SJSA1 (cell line): ENCODE data around the gene TBX20. TPM values are rescaled to one million over a fixed set of nuclear protein-coding genes. Genes with fewer than 3 reads are reported as not detected.
A peak's percentile ranks its signal among the peaks of the same experiment; 100 is the strongest.

Experiments
- DNase-seq, 2 experiments: peaks; one replicate each; pipeline ENCODE4 v3.0.0-alpha.2; 2015 to 2020; ENCODE audit warnings: low spot score in 2 of 2, low read depth in 1 of 2
- H3K27ac ChIP-seq: fragments of 250-450 bp; sonication (Bioruptor Pico); 2 replicates; pipeline ENCODE4 v1.5.1; 2020; ENCODE audit warnings: mild to moderate bottlenecking, moderate library complexity
- H3K27me3 ChIP-seq: fragments of 250-450 bp; sonication (Bioruptor Pico); replicated peaks from 2 replicates; pipeline ENCODE4 v1.5.1; 2020; ENCODE audit warnings: mild to moderate bottlenecking, moderate library complexity
- H3K36me3 ChIP-seq: fragments of 250-450 bp; sonication (Bioruptor Pico); 2 replicates; pipeline ENCODE4 v1.5.1; 2020; ENCODE audit warnings: mild to moderate bottlenecking
- H3K4me1 ChIP-seq: fragments of 250-450 bp; sonication (Bioruptor Pico); replicated peaks from 2 replicates; pipeline ENCODE4 v1.6.1; 2021; ENCODE audit warnings: mild to moderate bottlenecking
- H3K4me3 ChIP-seq: fragments of 250-450 bp; sonication (Bioruptor Pico); 2 replicates; pipeline ENCODE4 v1.5.1; 2020; ENCODE audit warnings: mild to moderate bottlenecking
- H3K9me3 ChIP-seq: fragments of 250-450 bp; sonication (Bioruptor Pico); replicated peaks from 2 replicates; pipeline ENCODE4 v1.5.1; 2020; ENCODE audit warnings: mild to moderate bottlenecking
- total RNA-seq: library from RNA; depleted of rRNA; stranded (reverse); fragments of >200 nt; shearing (Covaris generic); gene quantifications from 2 replicates; pipeline ENCODE4 v1.2.3, GENCODE V29; 2014

The TBX20 gene
- total RNA-seq, 1 experiment from 2014 or later: 5.1 TPM

DNA sequence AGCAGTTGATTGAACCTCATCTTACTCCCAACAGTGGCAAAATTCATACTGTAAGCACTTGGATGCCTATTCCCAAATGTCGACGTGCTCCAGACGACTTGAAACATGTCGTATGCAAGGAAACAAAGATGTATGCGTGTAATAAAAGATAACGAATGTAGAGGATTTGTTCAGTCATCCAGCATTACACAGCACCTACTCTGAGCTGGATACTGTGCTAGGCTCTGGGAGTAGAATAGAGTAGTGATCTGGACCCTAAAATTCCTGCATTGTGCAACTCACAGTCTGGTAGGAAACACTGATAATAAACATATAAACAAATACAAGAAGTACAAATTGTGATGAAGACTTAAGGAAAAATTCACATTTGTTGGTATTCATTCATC, 5.6 kb upstream of the TBX20 start:
- Histone ChIP-seq H3K4me1 (no peaks in the 10 kb centered on the region), H3K27ac (no peak overlapping the region), H3K36me3 (no peaks in the 10 kb centered on the region), H3K4me3 (no peak overlapping the region), H3K9me3 (peaks cover 2% of the 10 kb centered on the region; the same call in 1 of the 2 replicates), H3K27me3 (no peaks in the 10 kb centered on the region)
- no peak for DNase-seq

- peaks cover 6% of the 10 kb centered on the region; the same call in 1 of the 2 replicates for H3K9me3 ChIP-seq
- peaks cover 4% of the 10 kb centered on the region for H3K4me1 ChIP-seq
- H3K4me3 ChIP-seq: no peak overlapping the region
- no peak overlapping the region for H3K27ac ChIP-seq
- no peaks in the 10 kb centered on the region for H3K27me3 ChIP-seq
- H3K36me3 ChIP-seq: no peaks in the 10 kb centered on the region
- no peak for DNase-seq
Observed at GRCh38 chr7:35258868-35259522, 5.1 kb upstream of the TBX20 start.

DNA sequence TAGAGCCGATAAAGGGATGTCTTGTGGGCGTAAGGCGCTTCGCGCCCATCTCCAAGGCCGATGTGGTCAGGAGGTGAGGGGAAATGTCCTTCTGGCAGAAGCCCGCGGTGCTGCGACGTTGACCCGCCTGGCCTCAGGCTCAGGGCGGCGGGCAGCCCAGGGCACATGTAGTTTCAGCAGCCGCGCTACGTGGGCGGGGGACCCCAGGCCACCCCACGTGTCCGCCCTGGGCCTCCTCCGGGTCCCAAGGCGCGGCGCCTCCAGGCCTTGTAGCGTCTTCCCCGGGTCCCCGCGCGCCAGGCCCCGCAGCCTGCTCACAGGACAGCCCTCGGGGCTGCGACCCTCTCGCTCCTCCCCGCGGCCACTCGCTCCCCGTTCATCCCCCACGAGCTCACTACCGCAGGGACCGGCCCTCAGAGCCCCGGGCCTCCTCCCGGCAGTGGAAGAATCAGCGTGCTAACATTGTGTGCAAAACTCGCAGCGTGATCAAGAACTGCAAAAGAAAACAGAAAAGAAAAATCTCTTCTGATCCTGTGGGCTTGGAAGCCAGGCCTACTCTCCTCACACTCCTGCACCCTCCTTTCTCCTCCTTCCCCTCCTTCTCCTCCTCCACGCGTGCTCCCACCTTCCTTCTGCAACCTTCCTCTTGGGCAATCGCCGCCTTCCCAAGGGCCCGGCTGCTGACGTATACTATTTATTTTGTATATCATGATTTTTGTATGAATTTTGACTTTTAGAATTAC, 4.4 kb upstream of the TBX20 start:
- no peak overlapping the region for H3K27ac ChIP-seq
- peaks cover 4% of the 10 kb centered on the region; the same call in 1 of the 2 replicates for H3K36me3 ChIP-seq
- H3K4me3 ChIP-seq: no peak overlapping the region
- H3K9me3 ChIP-seq: peaks cover 8% of the 10 kb centered on the region; the same call in 1 of the 2 replicates
- no peaks in the 10 kb centered on the region for H3K27me3 ChIP-seq
- DNase-seq: no peak
- peaks cover 9% of the 10 kb centered on the region for H3K4me1 ChIP-seq

GRCh38 chr7:35257251-35258124, 3.6 kb upstream of the TBX20 start:
- H3K4me1 ChIP-seq: peaks cover 9% of the 10 kb centered on the region
- no peaks in the 10 kb centered on the region for H3K27me3 ChIP-seq
- H3K9me3 ChIP-seq: peaks cover 8% of the 10 kb centered on the region; the same call in 1 of the 2 replicates
- no peak overlapping the region for H3K4me3 ChIP-seq
- no peak for DNase-seq
- no peak overlapping the region for H3K27ac ChIP-seq
- peaks cover 4% of the 10 kb centered on the region; the same call in 1 of the 2 replicates for H3K36me3 ChIP-seq

GRCh38 chr7:35256256-35257175, 2.6 kb upstream of the TBX20 start:
- no peak for DNase-seq
- Histone ChIP-seq H3K36me3 (peaks cover 4% of the 10 kb centered on the region; the same call in 1 of the 2 replicates), H3K27ac (no peak overlapping the region), H3K9me3 (peaks cover 8% of the 10 kb centered on the region; the same call in 1 of the 2 replicates), H3K4me1 (peaks cover 14% of the 10 kb centered on the region), H3K4me3 (no peak overlapping the region), H3K27me3 (no peaks in the 10 kb centered on the region)

GRCh38 chr7:35255443-35256255, 1.7 kb upstream of the TBX20 start:
- Histone ChIP-seq H3K27me3 (no peaks in the 10 kb centered on the region), H3K4me3 (no peak overlapping the region), H3K9me3 (peaks cover 8% of the 10 kb centered on the region; the same call in 1 of the 2 replicates), H3K27ac (no peak overlapping the region), H3K36me3 (peaks cover 11% of the 10 kb centered on the region), H3K4me1 (peaks cover 18% of the 10 kb centered on the region)
- DNase-seq: no peak

- Histone ChIP-seq H3K27me3 (no peaks in the 10 kb centered on the region), H3K4me1 (peaks cover 18% of the 10 kb centered on the region), H3K36me3 (peaks cover 11% of the 10 kb centered on the region), H3K4me3 (peak overlapping the region; percentile 64), H3K9me3 (peaks cover 8% of the 10 kb centered on the region; the same call in 1 of the 2 replicates), H3K27ac (0 out of 2 replicates have a peak overlapping the region, but pooled peaks have one; percentile 38)
- DNase-seq: no peak
Observed at GRCh38 chr7:35254496-35255442, 869 bp upstream of the TBX20 start.

- H3K9me3 ChIP-seq: peaks cover 8% of the 10 kb centered on the region; the same call in 1 of the 2 replicates
- H3K4me1 ChIP-seq: peaks cover 18% of the 10 kb centered on the region
- peak in 1 of 2 experiments; percentile 46 for DNase-seq
- H3K27ac ChIP-seq: 0 out of 2 replicates have a peak overlapping the region, but pooled peaks have one; percentile 3
- no peaks in the 10 kb centered on the region for H3K27me3 ChIP-seq
- peak overlapping the region; percentile 64 for H3K4me3 ChIP-seq
- peaks cover 11% of the 10 kb centered on the region for H3K36me3 ChIP-seq
Observed at GRCh38 chr7:35253460-35253709, 515 bp downstream of the TBX20 start.

GRCh38 chr7:35252612-35253459, 1.1 kb downstream of the TBX20 start:
- peak overlapping the region; percentile 64 for H3K4me3 ChIP-seq
- peaks cover 11% of the 10 kb centered on the region for H3K36me3 ChIP-seq
- H3K27ac ChIP-seq: no peak overlapping the region
- H3K4me1 ChIP-seq: peaks cover 18% of the 10 kb centered on the region
- H3K27me3 ChIP-seq: no peaks in the 10 kb centered on the region
- DNase-seq: peak in 1 of 2 experiments; percentile 6
- H3K9me3 ChIP-seq: peaks cover 8% of the 10 kb centered on the region; the same call in 1 of the 2 replicates

- Histone ChIP-seq H3K36me3 (peaks cover 11% of the 10 kb centered on the region), H3K4me3 (no peak overlapping the region), H3K9me3 (peaks cover 8% of the 10 kb centered on the region; the same call in 1 of the 2 replicates), H3K4me1 (peaks cover 18% of the 10 kb centered on the region), H3K27me3 (no peaks in the 10 kb centered on the region), H3K27ac (no peak overlapping the region)
- no peak for DNase-seq
Observed at GRCh38 chr7:35251606-35252310, 2.1 kb downstream of the TBX20 start.
